ENCODE measurements around the gene ZNF831. TPM values are rescaled to one million over a fixed set of nuclear protein-coding genes. Genes with fewer than 3 reads are reported as not detected.

The ZNF831 gene
- total RNA-seq, 4 donors from 2014 or later: 0.78 to 2.3 (median 1.6) TPM

DNA sequence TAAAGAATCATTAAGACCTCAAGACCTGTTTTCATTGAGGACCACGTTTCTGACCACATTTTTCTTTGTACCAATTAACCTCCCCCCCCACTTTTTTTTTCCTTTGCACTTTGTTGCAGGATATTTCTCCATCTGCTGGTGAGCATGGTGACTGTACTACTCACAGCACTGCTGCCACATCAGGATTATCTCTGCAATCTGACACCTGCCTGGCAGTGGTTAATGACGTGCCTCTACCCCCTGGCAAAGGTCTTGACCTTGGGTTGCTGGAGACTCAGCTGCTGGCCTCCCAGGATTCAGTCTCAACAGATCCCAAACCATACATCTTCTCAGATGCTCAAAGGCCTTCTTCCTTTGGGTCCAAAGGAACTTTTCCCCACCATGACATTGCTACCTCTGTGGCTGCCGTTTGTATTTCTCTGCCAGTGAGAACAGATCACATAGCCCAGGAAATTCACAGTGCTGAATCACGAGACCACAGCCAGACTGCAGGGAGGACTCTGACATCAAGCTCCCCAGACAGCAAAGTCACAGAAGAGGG lies 90.2 kb downstream of the ZNF831 start:
- Histone ChIP-seq H3K9me3 (no peaks in the 10 kb centered on the region), H3K27me3 (no peaks in the 10 kb centered on the region), H3K36me3 (no peaks in the 10 kb centered on the region), H3K4me1 (no peaks in the 10 kb centered on the region), H3K4me3 (replicated peaks in 1 of 3) (no peak overlapping the region), H3K27ac (no peak overlapping the region)
- DNase-seq: no peak
- 48% methylated on average over 4 of the region's 4 CpGs for WGBS, 2 donors
- intact Hi-C loops (cut with DNase I): no loop called here
- no peak for TF ChIP-seq POLR2A (IDR thresholded peaks at IDR 0.05)
- TF ChIP-seq, protein P1, sequence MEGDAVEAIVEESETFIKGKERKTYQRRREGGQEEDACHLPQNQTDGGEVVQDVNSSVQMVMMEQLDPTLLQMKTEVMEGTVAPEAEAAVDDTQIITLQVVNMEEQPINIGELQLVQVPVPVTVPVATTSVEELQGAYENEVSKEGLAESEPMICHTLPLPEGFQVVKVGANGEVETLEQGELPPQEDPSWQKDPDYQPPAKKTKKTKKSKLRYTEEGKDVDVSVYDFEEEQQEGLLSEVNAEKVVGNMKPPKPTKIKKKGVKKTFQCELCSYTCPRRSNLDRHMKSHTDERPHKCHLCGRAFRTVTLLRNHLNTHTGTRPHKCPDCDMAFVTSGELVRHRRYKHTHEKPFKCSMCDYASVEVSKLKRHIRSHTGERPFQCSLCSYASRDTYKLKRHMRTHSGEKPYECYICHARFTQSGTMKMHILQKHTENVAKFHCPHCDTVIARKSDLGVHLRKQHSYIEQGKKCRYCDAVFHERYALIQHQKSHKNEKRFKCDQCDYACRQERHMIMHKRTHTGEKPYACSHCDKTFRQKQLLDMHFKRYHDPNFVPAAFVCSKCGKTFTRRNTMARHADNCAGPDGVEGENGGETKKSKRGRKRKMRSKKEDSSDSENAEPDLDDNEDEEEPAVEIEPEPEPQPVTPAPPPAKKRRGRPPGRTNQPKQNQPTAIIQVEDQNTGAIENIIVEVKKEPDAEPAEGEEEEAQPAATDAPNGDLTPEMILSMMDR (IDR thresholded peaks at IDR 0.05): no peak

GRCh38 chr20:59255256-59255655 lies 91.6 kb downstream of the ZNF831 start:
- Histone ChIP-seq H3K9me3 (no peaks in the 10 kb centered on the region), H3K27ac (no peak overlapping the region), H3K4me3 (replicated peaks in 1 of 3) (no peak overlapping the region), H3K4me1 (no peaks in the 10 kb centered on the region), H3K36me3 (no peaks in the 10 kb centered on the region), H3K27me3 (no peaks in the 10 kb centered on the region)
- no peak for DNase-seq
- TF ChIP-seq, protein P1 (IDR thresholded peaks at IDR 0.05): no peak
- TF ChIP-seq POLR2A (IDR thresholded peaks at IDR 0.05): no peak
- intact Hi-C loops (cut with DNase I): no loop called here
- 83 to 88% methylated on average over 5 of the region's 5 CpGs for WGBS, 2 donors

GRCh38 chr20:59258221-59258621 lies 94.6 kb downstream of the ZNF831 start:
- intact Hi-C loops (cut with DNase I): no loop called here
- H3K9me3 ChIP-seq: no peaks in the 10 kb centered on the region
- no peaks in the 10 kb centered on the region for H3K36me3 ChIP-seq
- TF ChIP-seq POLR2A (IDR thresholded peaks at IDR 0.05): no peak
- TF ChIP-seq, protein P1 (IDR thresholded peaks at IDR 0.05): no peak
- no peaks in the 10 kb centered on the region for H3K4me1 ChIP-seq
- no peak for DNase-seq
- H3K27me3 ChIP-seq: no peaks in the 10 kb centered on the region
- H3K27ac ChIP-seq: no peak overlapping the region
- 47 to 51% methylated on average over 2 of the region's 2 CpGs for WGBS, 2 donors
- H3K4me3 ChIP-seq (replicated peaks in 1 of 3): no peak overlapping the region

GRCh38 chr20:59259946-59260345 lies 96.3 kb downstream of the ZNF831 start:
- 67 to 88% methylated on average over 2 of the region's 2 CpGs for WGBS, 2 donors
- intact Hi-C loops (cut with DNase I): no loop called here

GRCh38 chr20:59265298-59265697 lies 101.7 kb downstream of the ZNF831 start:
- H3K27me3 ChIP-seq: no peaks in the 10 kb centered on the region
- TF ChIP-seq, protein P1 (IDR thresholded peaks at IDR 0.05): no peak
- no peak for TF ChIP-seq POLR2A (IDR thresholded peaks at IDR 0.05)
- no peak overlapping the region for H3K4me3 ChIP-seq (replicated peaks in 1 of 3)
- no peaks in the 10 kb centered on the region for H3K9me3 ChIP-seq
- intact Hi-C loops (cut with DNase I): no loop called here
- no peak for DNase-seq
- no peaks in the 10 kb centered on the region for H3K36me3 ChIP-seq
- no peak overlapping the region for H3K27ac ChIP-seq
- H3K4me1 ChIP-seq: peaks cover 0 to 3% of the 10 kb centered on the region in 2 donors

More at GRCh38 chr20:59259946-59260345, 96.3 kb downstream of the ZNF831 start:
- no peak overlapping the region for H3K27ac ChIP-seq
- no peaks in the 10 kb centered on the region for H3K36me3 ChIP-seq
- no peak for DNase-seq
- H3K4me3 ChIP-seq (replicated peaks in 1 of 3): no peak overlapping the region
- no peaks in the 10 kb centered on the region for H3K4me1 ChIP-seq
- TF ChIP-seq, protein P1 (IDR thresholded peaks at IDR 0.05): no peak
- no peaks in the 10 kb centered on the region for H3K9me3 ChIP-seq
- no peaks in the 10 kb centered on the region for H3K27me3 ChIP-seq

Data from thyroid gland (tissue), 4 donors.